Fibroblast of lung (primary cell): ENCODE data around the gene SARM1. TPM values are rescaled to one million over a fixed set of nuclear protein-coding genes. Genes with fewer than 3 reads are reported as not detected.

Source experiments
- DNase-seq, 2 donors: peaks; one replicate each; pipeline versions ENCODE4 v3.0.0 to v3.0.0-alpha.2; 2010; ENCODE audit warnings: low read depth in 2 of 2
- H2AFZ ChIP-seq: 2 replicates; pipeline ENCODE4 v1.5.1; 2012; ENCODE audit warnings: low read length, control low read depth, inconsistent platforms
- H3K27ac ChIP-seq: 2 replicates; pipeline ENCODE4 v1.5.1; 2011; ENCODE audit warnings: low read length, control low read depth; ENCODE audit not compliant: insufficient read depth
- H3K27me3 ChIP-seq: 2 replicates; pipeline ENCODE4 v1.5.1; 2011; ENCODE audit warnings: mild to moderate bottlenecking, low read length; ENCODE audit not compliant: control insufficient read depth, insufficient read depth
- H3K36me3 ChIP-seq: 2 replicates; pipeline ENCODE4 v1.5.1; 2011; ENCODE audit warnings: low read length; ENCODE audit not compliant: control insufficient read depth, insufficient read depth
- H3K4me1 ChIP-seq: 2 replicates; pipeline ENCODE4 v1.5.1; 2011; ENCODE audit warnings: low read length; ENCODE audit not compliant: control insufficient read depth, insufficient read depth; ENCODE audit errors: extremely low read depth
- H3K4me2 ChIP-seq: 2 replicates; pipeline ENCODE4 v1.5.1; 2011; ENCODE audit warnings: low read length, control low read depth; ENCODE audit not compliant: insufficient read depth; ENCODE audit errors: extremely low read depth
- H3K4me3 ChIP-seq, 4 experiments: fragments of 200-600 bp in 1 of 4; sonication (generic) in 1 of 4; replicated peaks in 1 of 4; 2 replicates each; pipeline ENCODE4 v1.5.1; 2011 to 2016; ENCODE audit warnings: low read length in 4 of 4, low read depth in 3 of 4, mild to moderate bottlenecking in 3 of 4, control low read depth in 2 of 4, inconsistent platforms in 1 of 4, mixed read lengths in 1 of 4; ENCODE audit not compliant: insufficient read depth in 1 of 4; ENCODE audit errors: control extremely low read depth in 1 of 4
- H3K79me2 ChIP-seq: 2 replicates; pipeline ENCODE4 v1.5.1; 2012; ENCODE audit warnings: mild to moderate bottlenecking, low read length, inconsistent platforms; ENCODE audit not compliant: control insufficient read depth, insufficient read depth
- H3K9ac ChIP-seq: 2 replicates; pipeline ENCODE4 v1.5.1; 2011; ENCODE audit warnings: mild to moderate bottlenecking, low read length, control low read depth; ENCODE audit not compliant: insufficient read depth
- H3K9me3 ChIP-seq: 2 replicates; pipeline ENCODE4 v1.5.1; 2012; ENCODE audit warnings: low read depth, low read length; ENCODE audit not compliant: control insufficient read depth, insufficient read depth
- H4K20me1 ChIP-seq: 2 replicates; pipeline ENCODE4 v1.5.1; 2011; ENCODE audit warnings: low read length; ENCODE audit not compliant: control insufficient read depth, insufficient read depth; ENCODE audit errors: extremely low read depth
- CTCF ChIP-seq, 2 donors: IDR thresholded peaks in 1 of 2; conservative IDR thresholded peaks in 1 of 2; 1 replicate in 1 of 2; 2 replicates in 1 of 2; pipeline ENCODE4 v1.5.1; 2011 to 2012; ENCODE audit warnings: low read length in 2 of 2, control low read depth in 1 of 2, inconsistent platforms in 1 of 2, low read depth in 1 of 2, mild to moderate bottlenecking in 1 of 2
- EZH2 ChIP-seq: IDR thresholded peaks from 2 replicates; pipeline ENCODE4 v1.5.1; 2012; ENCODE audit warnings: low read length, control low read depth, mild to moderate bottlenecking; ENCODE audit errors: missing control alignments
- polyA plus RNA-seq, 2 donors: library from polyadenylated mRNA; depleted of rRNA in 1 of 2; stranded (reverse) in 1 of 2; unstranded in 1 of 2; fragments of >200 nt; gene quantifications; 2 replicates each; pipeline ENCODE4 v1.2.1, GENCODE V29; 2011 to 2012; ENCODE audit warnings: missing spikeins in 1 of 2
- total RNA-seq: library from RNA; depleted of rRNA; stranded (reverse); fragments of >200 nt; gene quantifications from 2 replicates; pipeline ENCODE4 v1.2.1, GENCODE V29; 2014

SARM1 gene
- total and polyA plus RNA-seq, 2 donors (not counting 1 experiment from before 2014, with no cell fraction given): 3.1 to 10.8 TPM

GRCh38 chr17:28384281-28385036 lies 13.0 kb downstream of the SARM1 start:
- TF ChIP-seq CTCF (conservative IDR thresholded peaks at IDR 0.05 in 1 of 2, IDR thresholded peaks at IDR 0.05 in 1 of 2; ENCODE audit: low read depth in 1 of 2, low read length in 2 of 2) (no peak), EZH2 (no peak)
- no peaks in the 10 kb centered on the region for H3K79me2 ChIP-seq
- H3K9ac ChIP-seq: no peak overlapping the region
- H2AFZ ChIP-seq: no peak overlapping the region
- no peaks in the 10 kb centered on the region for H4K20me1 ChIP-seq
- no peak overlapping the region for H3K27ac ChIP-seq
- no peaks in the 10 kb centered on the region for H3K4me1 ChIP-seq
- H3K36me3 ChIP-seq: peaks cover 2% of the 10 kb centered on the region
- H3K27me3 ChIP-seq: no peaks in the 10 kb centered on the region
- H3K4me3 ChIP-seq: no peak overlapping the region
- H3K9me3 ChIP-seq: no peaks in the 10 kb centered on the region
- no peak for DNase-seq
- H3K4me2 ChIP-seq: no peak overlapping the region

- Histone ChIP-seq H3K4me1 (no peaks in the 10 kb centered on the region), H4K20me1 (no peaks in the 10 kb centered on the region), H3K27me3 (no peaks in the 10 kb centered on the region), H3K9ac (no peak overlapping the region), H3K4me2 (no peak overlapping the region), H2AFZ (no peak overlapping the region), H3K27ac (no peak overlapping the region), H3K36me3 (peaks cover 4% of the 10 kb centered on the region), H3K4me3 (no peak overlapping the region), H3K79me2 (no peaks in the 10 kb centered on the region), H3K9me3 (no peaks in the 10 kb centered on the region)
- DNase-seq: no peak
- TF ChIP-seq CTCF (conservative IDR thresholded peaks at IDR 0.05 in 1 of 2, IDR thresholded peaks at IDR 0.05 in 1 of 2; ENCODE audit: low read depth in 1 of 2, low read length in 2 of 2) (no peak), EZH2 (no peak)
Measured at GRCh38 chr17:28385037-28385400, 13.5 kb downstream of the SARM1 start.

GRCh38 chr17:28385406-28385805 lies 13.9 kb downstream of the SARM1 start:
- Histone ChIP-seq H4K20me1 (no peaks in the 10 kb centered on the region), H2AFZ (no peak overlapping the region), H3K27ac (no peak overlapping the region), H3K4me2 (no peak overlapping the region), H3K9ac (no peak overlapping the region), H3K4me1 (no peaks in the 10 kb centered on the region), H3K27me3 (no peaks in the 10 kb centered on the region), H3K79me2 (no peaks in the 10 kb centered on the region), H3K4me3 (no peak overlapping the region), H3K9me3 (no peaks in the 10 kb centered on the region), H3K36me3 (peaks cover 4% of the 10 kb centered on the region)
- TF ChIP-seq EZH2 (no peak), CTCF (conservative IDR thresholded peaks at IDR 0.05 in 1 of 2, IDR thresholded peaks at IDR 0.05 in 1 of 2; ENCODE audit: low read depth in 1 of 2, low read length in 2 of 2) (no peak)
- DNase-seq: no peak
